Measurements from ENCODE around the gene SSTR5.

The SSTR5 gene

DNA sequence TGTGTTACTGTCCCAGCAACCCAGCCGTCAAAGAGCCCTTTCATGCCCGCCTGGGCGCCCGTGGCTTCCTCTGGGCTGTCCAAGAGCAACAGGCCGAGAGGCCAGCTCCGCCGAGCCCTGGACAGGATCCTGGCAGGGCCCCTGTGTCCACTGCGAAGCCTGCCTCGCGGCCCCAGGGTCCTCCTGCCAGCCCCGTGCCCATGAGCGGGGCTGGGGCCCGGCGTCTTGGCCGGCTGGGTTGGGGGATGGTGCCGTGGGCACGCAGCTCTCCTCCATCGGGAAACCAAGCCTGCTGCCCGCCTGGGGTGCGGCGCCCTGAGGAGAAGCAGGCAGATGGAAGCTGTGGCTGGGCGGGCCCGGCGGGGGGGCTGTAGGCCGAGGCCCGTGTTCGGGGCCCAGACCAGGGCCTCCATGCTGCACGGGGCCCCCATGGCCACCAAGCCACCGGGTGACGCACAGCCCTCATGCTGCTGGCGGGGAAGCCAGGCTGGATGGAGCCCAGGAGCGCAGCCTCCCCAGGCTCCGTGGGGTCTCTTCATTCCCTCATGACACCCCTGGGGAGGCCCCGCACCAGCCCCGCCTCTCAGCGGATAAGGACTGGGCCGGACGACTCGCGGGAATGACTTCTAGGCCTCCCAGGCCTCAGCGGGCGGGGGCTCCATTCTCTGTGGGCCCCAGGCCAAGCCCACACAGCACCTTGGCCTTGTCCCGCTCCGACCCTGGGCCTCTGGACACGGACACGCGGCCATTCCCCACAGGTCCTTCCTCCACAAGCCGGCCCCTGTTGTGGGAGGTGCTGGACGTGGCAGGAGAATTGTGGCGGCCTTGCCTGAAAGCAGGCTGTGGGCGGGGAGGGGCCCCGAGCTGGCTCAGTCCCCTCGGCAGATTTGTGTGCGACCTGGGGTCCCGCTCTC, 23.9 kb downstream of the SSTR5 start, which contains the start of gene C1QTNF8:
Gene C1QTNF8, minus strand, starts transcription at position 76 of the 914 bp plus-strand sequence. CDS start 1,322 bp downstream, outside the sequence.
- no peak within 1 kb of the TSS; a peak in 1 of 20 replicates for H3K4me3 ChIP-seq
- peaks cover 0 to 77% (median 36%) of the 10 kb centered on the region in 11 experiments; a peak in 15 of 22 replicates for H4K20me1 ChIP-seq
- peaks cover 33 to 79% (median 61%) of the 10 kb centered on the region in 11 experiments for H3K27me3 ChIP-seq
- peak within 1 kb of the TSS in 5 of 11 experiments; percentile 11 to 49 (median 26); a peak in 3 of 22 replicates for H3K9ac ChIP-seq
- no peaks in the 10 kb centered on the region for H3K36me3 ChIP-seq
- no peak for TF ChIP-seq Cebpa-rat (IDR thresholded peaks at IDR 0.05)
- H3K4me2 ChIP-seq, result peak within 1 kb of the TSS in 9 of 11 experiments; percentile 17 to 92 (median 71); a peak in 17 of 22 replicates
- H3K4me1 ChIP-seq, result peaks cover 0 to 65% (median 45%) of the 10 kb centered on the region in 10 experiments; a peak in 16 of 20 replicates
- H3K27ac ChIP-seq, result no peak within 1 kb of the TSS
- H3K9me3 ChIP-seq (replicated peaks in 1 of 11), result peaks cover 0 to 9% (median 7%) of the 10 kb centered on the region in 11 experiments; a peak in 13 of 22 replicates

DNA sequence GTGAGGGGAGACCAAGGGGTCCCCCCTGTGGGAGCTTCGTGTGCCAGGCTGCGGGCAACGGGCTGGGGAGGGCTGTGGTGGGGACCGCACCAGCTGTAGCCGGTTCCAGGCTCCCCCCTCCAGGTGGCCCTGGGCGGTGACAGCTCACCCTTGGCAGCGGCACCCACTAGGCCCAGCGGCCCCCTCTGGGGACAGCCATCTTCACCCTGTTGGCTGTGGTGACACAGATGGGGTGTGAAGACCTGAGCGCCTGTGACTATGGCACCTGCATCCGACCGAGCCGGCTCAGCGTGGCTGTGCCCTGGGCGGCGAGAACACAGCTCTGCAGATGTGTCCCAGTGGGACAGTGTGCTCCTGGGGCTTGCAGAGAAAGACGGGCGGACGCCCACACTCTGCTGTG, 24.6 kb downstream of the SSTR5 start:
- no peak for TF ChIP-seq Cebpa-rat (IDR thresholded peaks at IDR 0.05)
- Histone ChIP-seq H3K36me3 (no peaks in the 10 kb centered on the region), H3K4me2 (peak overlapping the region in 9 of 11 experiments; percentile 17 to 92 (median 71); a peak in 17 of 22 replicates), H3K9me3 (replicated peaks in 1 of 11) (peaks cover 0 to 3% (median 2%) of the 10 kb centered on the region in 11 experiments; a peak in 13 of 22 replicates), H4K20me1 (peaks cover 0 to 82% (median 36%) of the 10 kb centered on the region in 11 experiments; a peak in 15 of 22 replicates), H3K4me1 (peaks cover 0 to 65% (median 45%) of the 10 kb centered on the region in 10 experiments; a peak in 16 of 20 replicates), H3K27ac (no peak overlapping the region), H3K27me3 (peaks cover 30 to 78% (median 61%) of the 10 kb centered on the region in 11 experiments), H3K4me3 (no peak overlapping the region; a peak in 1 of 20 replicates), H3K9ac (peak overlapping the region in 4 of 11 experiments; percentile 11 to 40 (median 20); a peak in 2 of 22 replicates)

DNA sequence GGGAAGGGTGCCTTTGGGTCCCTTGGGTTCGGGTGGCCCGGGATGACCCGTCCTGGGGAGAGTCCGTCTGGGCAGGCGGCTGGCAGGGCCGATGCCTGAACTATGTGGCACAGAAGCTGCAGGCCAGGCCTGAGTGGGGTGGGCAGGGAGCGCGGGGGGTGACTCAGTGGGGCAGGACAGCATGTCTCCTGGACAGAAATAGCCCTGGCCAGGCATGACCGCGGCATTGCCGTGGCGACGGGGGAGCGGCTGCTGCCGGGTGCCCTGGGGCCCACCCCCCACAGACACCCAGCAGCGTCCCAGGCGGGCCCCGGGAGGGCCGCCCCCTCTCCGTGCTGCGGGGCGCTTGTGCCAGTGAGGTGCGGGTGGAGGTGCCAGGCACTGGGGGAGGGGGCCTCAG, 25.3 kb downstream of the SSTR5 start:
- H4K20me1 ChIP-seq, result peaks cover 0 to 82% (median 36%) of the 10 kb centered on the region in 11 experiments; a peak in 15 of 22 replicates
- no peak overlapping the region for H3K27ac ChIP-seq
- H3K9ac ChIP-seq, result no peak overlapping the region; a peak in 1 of 22 replicates
- H3K4me2 ChIP-seq, result peak overlapping the region in 9 of 11 experiments; percentile 17 to 92 (median 71); a peak in 16 of 22 replicates
- H3K9me3 ChIP-seq (replicated peaks in 1 of 11), result no peaks in the 10 kb centered on the region
- peaks cover 0 to 65% (median 45%) of the 10 kb centered on the region in 10 experiments; a peak in 16 of 20 replicates for H3K4me1 ChIP-seq
- H3K27me3 ChIP-seq, result peaks cover 28 to 76% (median 60%) of the 10 kb centered on the region in 11 experiments
- H3K36me3 ChIP-seq, result no peaks in the 10 kb centered on the region
- TF ChIP-seq Cebpa-rat (IDR thresholded peaks at IDR 0.05), result no peak
- H3K4me3 ChIP-seq, result no peak overlapping the region

DNA sequence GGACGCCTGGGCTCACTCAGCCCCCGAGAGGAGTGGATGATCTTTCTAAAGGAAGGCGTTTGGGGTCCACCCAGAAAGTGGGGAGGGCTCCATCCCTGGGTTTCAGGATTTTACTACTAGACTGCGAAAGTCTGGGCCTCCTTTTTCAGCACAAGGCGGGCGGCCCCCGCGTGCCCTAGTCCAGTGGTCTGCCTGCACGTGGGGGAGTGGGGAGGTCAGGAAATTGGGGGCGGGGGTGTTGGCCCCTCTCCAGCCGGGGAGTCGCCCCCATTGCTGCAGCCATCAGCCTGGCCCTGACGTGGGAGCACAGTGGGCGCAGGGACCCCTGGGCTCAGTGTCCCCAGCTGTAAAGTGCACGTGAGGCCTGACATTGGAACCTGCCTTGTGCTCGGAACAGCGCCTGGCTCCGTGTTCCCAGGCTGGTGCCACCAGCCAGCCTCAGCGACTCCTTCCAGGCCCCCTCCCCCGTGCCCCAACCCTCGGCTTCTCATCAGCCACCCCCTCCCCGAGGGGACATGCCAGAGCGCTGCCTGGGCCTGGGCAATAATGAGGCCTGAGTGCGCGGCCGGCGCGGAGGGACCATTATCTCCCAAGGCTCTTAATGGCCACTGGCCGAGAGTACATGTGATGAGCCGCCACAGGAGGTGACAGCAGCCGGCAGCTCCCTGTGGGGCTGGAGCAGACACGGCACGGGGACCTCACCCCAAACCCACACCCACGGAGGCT, 25.9 kb downstream of the SSTR5 start:
- H3K27me3 ChIP-seq, result peaks cover 33 to 80% (median 65%) of the 10 kb centered on the region in 11 experiments

DNA sequence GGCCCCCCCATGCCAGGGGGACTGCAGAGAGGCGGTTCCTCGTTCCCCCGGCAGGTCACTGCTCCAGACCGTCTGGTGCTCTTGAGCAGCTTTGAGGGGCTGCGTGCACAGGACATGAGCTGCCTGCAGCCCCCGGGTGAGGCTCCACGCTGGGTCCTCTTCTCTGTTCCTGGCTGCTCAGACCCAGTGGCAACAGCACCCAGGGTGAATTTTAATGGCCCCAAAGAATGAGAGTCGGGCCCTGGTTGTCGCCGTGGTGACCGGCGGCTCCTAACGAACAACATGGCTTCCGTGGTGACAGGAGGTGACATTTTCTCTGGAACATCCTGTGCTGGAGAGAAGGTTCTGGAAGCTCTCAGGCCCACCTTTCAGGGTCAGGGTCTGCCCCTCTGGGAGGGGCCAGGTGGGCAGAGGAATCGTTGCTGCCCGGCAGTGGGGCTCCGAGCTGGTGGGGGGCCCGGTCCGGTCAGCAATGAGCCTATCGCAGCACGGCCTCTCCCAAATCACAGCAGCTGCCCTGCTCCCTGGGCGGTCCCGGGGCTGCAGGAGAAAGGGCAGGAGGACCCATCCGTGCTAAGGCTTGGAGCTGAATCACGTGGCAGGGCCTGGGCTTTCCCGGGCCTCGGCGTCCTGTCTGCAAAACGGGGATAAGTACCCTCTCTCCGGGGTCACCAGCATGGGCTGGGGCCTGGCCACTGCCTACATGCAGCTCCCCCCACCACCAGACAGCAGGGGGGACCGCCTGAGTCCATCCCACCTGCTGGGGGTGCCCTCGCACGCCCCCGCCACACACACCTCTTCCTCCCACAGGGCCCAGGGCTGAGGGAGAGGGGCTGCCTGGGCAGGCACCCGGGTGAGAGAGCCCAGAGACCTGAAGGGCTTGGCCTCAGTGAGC, 26.9 kb downstream of the SSTR5 start:
- Histone ChIP-seq H3K4me1 (peaks cover 0 to 66% (median 51%) of the 10 kb centered on the region in 10 experiments; a peak in 16 of 20 replicates), H3K27me3 (peaks cover 38 to 80% (median 65%) of the 10 kb centered on the region in 11 experiments), H3K4me2 (peak overlapping the region in 5 of 11 experiments; percentile 71 to 92 (median 79); a peak in 10 of 22 replicates), H3K27ac (no peak overlapping the region), H4K20me1 (peaks cover 0 to 86% (median 39%) of the 10 kb centered on the region in 11 experiments; a peak in 17 of 22 replicates), H3K36me3 (no peaks in the 10 kb centered on the region), H3K9me3 (replicated peaks in 1 of 11) (no peaks in the 10 kb centered on the region), H3K4me3 (no peak overlapping the region), H3K9ac (no peak overlapping the region)
- TF ChIP-seq Cebpa-rat (IDR thresholded peaks at IDR 0.05), result no peak

More for the DNA sequence above, 25.9 kb downstream of the SSTR5 start:
- no peak overlapping the region for H3K27ac ChIP-seq
- H3K4me3 ChIP-seq, result no peak overlapping the region
- no peaks in the 10 kb centered on the region for H3K36me3 ChIP-seq
- H3K4me2 ChIP-seq, result peak overlapping the region in 8 of 11 experiments; percentile 56 to 92 (median 73); a peak in 16 of 22 replicates
- peaks cover 0 to 86% (median 39%) of the 10 kb centered on the region in 11 experiments; a peak in 17 of 22 replicates for H4K20me1 ChIP-seq
- H3K9ac ChIP-seq, result no peak overlapping the region
- TF ChIP-seq Cebpa-rat (IDR thresholded peaks at IDR 0.05), result no peak
- no peaks in the 10 kb centered on the region for H3K9me3 ChIP-seq (replicated peaks in 1 of 11)
- H3K4me1 ChIP-seq, result peaks cover 0 to 69% (median 49%) of the 10 kb centered on the region in 10 experiments; a peak in 16 of 20 replicates

DNA sequence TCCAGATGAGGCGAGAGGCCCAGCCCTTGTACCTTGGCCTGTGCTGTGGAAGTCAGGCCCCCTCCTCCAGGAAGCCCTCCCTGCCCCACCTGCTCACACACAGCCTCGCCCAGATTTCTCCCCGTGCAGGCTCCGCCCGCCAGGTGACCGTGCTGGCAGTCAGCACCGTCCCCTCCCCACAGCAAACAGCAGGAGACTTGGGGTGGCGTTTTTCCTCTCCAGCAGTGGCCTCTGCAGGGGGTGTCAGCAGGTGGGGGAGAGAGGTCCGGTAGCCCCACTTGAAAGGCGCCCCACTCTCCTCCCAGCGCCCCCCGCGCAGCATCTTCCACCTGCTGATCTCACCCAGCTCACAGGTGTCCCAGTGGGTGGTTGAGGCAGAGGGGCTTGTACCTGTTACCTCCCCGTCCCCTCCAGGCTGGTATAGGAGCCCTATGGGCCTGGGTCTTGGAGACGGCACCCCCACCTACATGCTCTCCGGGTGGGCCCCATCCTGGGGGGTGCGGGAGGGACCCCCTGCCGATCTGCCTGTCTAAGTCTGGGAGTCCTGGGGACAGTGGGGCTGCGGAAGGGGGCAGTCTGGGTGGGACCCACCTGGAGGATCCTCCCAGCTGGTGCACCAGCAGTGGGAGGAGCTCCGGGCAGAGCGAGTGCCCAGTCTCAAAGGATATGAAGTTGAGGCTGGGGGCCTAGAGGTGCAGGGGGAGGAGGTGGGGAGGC, 27.7 kb downstream of the SSTR5 start:
- peaks cover 38 to 80% (median 65%) of the 10 kb centered on the region in 11 experiments for H3K27me3 ChIP-seq
- no peaks in the 10 kb centered on the region for H3K36me3 ChIP-seq

DNA sequence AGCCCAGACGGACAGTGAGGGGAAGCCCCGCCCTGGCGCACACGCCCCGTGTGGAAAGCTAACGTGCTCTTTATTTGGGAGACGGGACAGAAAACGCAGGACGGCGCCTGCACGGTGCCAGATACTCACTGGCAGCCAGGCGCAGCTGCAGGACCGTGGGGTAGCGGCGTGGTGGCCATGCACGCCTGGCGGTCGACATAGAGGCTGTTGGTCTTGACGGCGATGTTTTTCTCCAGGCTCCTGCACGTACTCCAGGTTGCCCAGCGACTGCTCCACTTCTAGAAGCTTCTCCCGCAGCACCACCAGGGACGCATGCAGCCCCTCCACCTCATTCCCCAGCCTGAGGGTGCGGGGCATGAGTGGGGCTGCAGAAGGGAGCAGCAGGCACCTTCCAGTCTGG, 28.6 kb downstream of the SSTR5 start:
- Histone ChIP-seq H3K4me2 (no peak overlapping the region), H3K9me3 (replicated peaks in 1 of 11) (no peaks in the 10 kb centered on the region), H3K27ac (no peak overlapping the region), H4K20me1 (peaks cover 0 to 86% (median 37%) of the 10 kb centered on the region in 11 experiments; a peak in 17 of 22 replicates), H3K9ac (no peak overlapping the region), H3K27me3 (peaks cover 32 to 79% (median 57%) of the 10 kb centered on the region in 11 experiments), H3K4me3 (no peak overlapping the region), H3K4me1 (peaks cover 0 to 66% (median 50%) of the 10 kb centered on the region in 10 experiments; a peak in 17 of 20 replicates), H3K36me3 (no peaks in the 10 kb centered on the region)
- TF ChIP-seq Cebpa-rat (IDR thresholded peaks at IDR 0.05), result no peak

More for the DNA sequence above, 27.7 kb downstream of the SSTR5 start:
- Histone ChIP-seq H3K9me3 (replicated peaks in 1 of 11) (no peaks in the 10 kb centered on the region), H3K9ac (no peak overlapping the region), H3K4me2 (peak overlapping the region in 5 of 11 experiments; percentile 11 to 92 (median 79); a peak in 7 of 22 replicates), H3K27ac (no peak overlapping the region), H4K20me1 (peaks cover 0 to 86% (median 41%) of the 10 kb centered on the region in 11 experiments; a peak in 17 of 22 replicates), H3K4me3 (no peak overlapping the region), H3K4me1 (peaks cover 0 to 67% (median 54%) of the 10 kb centered on the region in 10 experiments; a peak in 16 of 20 replicates)
- no peak for TF ChIP-seq Cebpa-rat (IDR thresholded peaks at IDR 0.05)

Data from BLaER1 treated with 17β-estradiol and CSF1 and Interleukin-3, amounts not matched to agents 10 nM and 100 nM (cell line).